Retinal pigment epithelial cell (primary cell): ENCODE measurements around the gene SMPDL3B.

Experiments
- DNase-seq: peaks from one replicate; pipeline ENCODE4 v3.0.0-alpha.2; 2010; ENCODE audit warnings: low read depth
- H3K4me3 ChIP-seq: 2 replicates; pipeline ENCODE4 v1.5.1; 2011; ENCODE audit warnings: mild to moderate bottlenecking, low read length, control low read depth, moderate library complexity
- TF ChIP-seq, protein P1 (sequence below): conservative IDR thresholded peaks from 2 replicates; pipeline ENCODE4 v1.5.1; 2011; ENCODE audit warnings: low read depth, low read length, control low read depth, inconsistent platforms

SMPDL3B gene

GRCh38 chr1:27940297-27940696, 5.5 kb downstream of the SMPDL3B start:
- no peak for DNase-seq
- TF ChIP-seq, protein P1, sequence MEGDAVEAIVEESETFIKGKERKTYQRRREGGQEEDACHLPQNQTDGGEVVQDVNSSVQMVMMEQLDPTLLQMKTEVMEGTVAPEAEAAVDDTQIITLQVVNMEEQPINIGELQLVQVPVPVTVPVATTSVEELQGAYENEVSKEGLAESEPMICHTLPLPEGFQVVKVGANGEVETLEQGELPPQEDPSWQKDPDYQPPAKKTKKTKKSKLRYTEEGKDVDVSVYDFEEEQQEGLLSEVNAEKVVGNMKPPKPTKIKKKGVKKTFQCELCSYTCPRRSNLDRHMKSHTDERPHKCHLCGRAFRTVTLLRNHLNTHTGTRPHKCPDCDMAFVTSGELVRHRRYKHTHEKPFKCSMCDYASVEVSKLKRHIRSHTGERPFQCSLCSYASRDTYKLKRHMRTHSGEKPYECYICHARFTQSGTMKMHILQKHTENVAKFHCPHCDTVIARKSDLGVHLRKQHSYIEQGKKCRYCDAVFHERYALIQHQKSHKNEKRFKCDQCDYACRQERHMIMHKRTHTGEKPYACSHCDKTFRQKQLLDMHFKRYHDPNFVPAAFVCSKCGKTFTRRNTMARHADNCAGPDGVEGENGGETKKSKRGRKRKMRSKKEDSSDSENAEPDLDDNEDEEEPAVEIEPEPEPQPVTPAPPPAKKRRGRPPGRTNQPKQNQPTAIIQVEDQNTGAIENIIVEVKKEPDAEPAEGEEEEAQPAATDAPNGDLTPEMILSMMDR, result peak; percentile 51

GRCh38 chr1:27940870-27941560, 6.2 kb downstream of the SMPDL3B start:
- no peak overlapping the region for H3K4me3 ChIP-seq
- TF ChIP-seq, protein P1, result no peak
- DNase-seq, result no peak

More at GRCh38 chr1:27940297-27940696, 5.5 kb downstream of the SMPDL3B start:
- H3K4me3 ChIP-seq, result no peak overlapping the region

DNA sequence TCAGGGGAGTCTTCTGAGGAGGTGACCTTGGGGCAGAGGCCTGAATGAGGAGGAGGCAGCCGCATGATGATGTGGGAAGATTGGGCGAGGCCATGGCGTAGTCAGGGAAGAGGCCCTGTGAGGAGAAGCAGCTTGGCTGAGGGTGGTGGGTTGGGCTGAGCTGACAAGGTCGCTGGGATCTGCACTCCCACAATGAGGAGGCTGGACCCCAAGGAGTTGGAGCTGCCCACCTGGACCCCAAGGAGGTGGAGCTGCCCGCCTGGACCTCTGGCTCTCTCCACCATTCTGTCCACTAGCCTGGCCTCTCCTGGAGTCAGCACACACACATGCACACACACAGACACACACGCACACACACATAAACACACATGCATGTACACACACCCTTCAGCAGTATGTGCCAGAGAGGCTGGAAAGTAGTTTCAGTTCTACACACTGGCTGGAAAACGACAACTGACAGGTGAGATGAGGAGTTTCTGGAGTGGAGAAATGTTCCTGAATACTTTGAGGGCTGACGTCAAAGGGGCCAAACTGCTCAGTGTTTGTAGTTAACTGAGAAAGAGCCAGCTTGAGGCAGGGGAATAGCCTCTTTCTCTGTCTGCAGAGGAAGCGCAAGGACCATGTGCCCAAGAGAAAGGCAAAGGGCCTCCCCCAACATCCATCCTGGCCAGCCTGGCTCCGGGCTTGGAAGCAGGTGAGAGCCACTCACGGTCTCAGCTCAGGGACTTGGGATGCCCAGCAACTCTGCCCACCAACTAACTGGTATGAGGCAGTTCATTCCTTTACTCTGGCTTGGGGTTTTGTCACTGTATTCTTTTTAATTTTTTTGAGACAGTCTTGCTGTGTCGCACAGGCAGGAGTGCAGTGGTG, 7.1 kb downstream of the SMPDL3B start:
- TF ChIP-seq, protein P1, result no peak
- H3K4me3 ChIP-seq, result no peak overlapping the region
- no peak for DNase-seq

GRCh38 chr1:27945020-27945419, 10.2 kb downstream of the SMPDL3B start:
- DNase-seq, result no peak
- TF ChIP-seq, protein P1, result no peak
- no peak overlapping the region for H3K4me3 ChIP-seq

- no peak for DNase-seq
- no peak overlapping the region for H3K4me3 ChIP-seq
- TF ChIP-seq, protein P1, result no peak
Measured at GRCh38 chr1:27949027-27949426, 14.2 kb downstream of the SMPDL3B start.

DNA sequence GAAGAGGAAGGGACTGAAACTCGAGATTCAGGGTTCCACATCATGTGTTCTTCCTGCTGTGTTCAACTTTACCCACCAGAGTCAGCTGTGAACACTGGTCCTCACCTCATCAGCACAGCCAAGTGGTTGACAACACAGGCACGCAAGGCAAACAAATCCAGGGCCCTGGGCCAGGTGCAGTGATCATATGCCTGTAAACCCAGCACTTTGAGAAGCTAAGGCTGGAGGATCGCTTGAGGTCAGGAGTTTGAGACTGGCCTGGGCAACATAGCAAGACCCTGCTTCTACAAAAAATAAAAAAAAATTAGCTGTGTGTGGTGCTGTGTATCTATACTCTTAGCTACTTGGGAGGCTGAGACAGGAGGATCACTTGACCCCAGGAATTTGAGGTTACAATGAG, 16.6 kb downstream of the SMPDL3B start:
- no peak for DNase-seq
- H3K4me3 ChIP-seq, result no peak overlapping the region
- TF ChIP-seq, protein P1, result no peak
